HEK293T (cell line): ENCODE data around the gene TMEM98.

Experiments used
- CTCF ChIA-PET: fragments of 350-600 bp; formaldehyde crosslinking; extraction: SDS; loops from one replicate; lab custom pipeline; 2021; ENCODE audit warnings: antibody characterized with exemption, inconsistent platforms; lab: Yijun Ruan, JAX
- POLR2A ChIA-PET: fragments of 350-600 bp; formaldehyde crosslinking; extraction: SDS; loops from one replicate; lab custom pipeline; 2020; ENCODE audit warnings: antibody characterized with exemption, inconsistent platforms; lab: Yijun Ruan, JAX
- DNase-seq: peaks from one replicate; pipeline ENCODE4 v3.0.0; 2012; ENCODE audit warnings: mixed read lengths; ENCODE audit errors: extremely low spot score
- ARNT ChIP-seq: fragments of 450-650 bp; IDR thresholded peaks from 2 replicates; pipeline ENCODE4 v1.6.1; 2017; ENCODE audit warnings: mild to moderate bottlenecking
- BHLHE40 ChIP-seq: fragments of 450-650 bp; IDR thresholded peaks from 2 replicates; pipeline ENCODE4 v1.6.1; 2016; ENCODE audit warnings: mild to moderate bottlenecking, moderate library complexity, borderline replicate concordance
- CTBP1 ChIP-seq: fragments of 450-650 bp; IDR thresholded peaks from 2 replicates; pipeline ENCODE4 v1.6.1; 2016; ENCODE audit warnings: borderline replicate concordance
- ELF4 ChIP-seq: fragments of 450-650 bp; IDR thresholded peaks from 2 replicates; pipeline ENCODE4 v1.6.1; 2017; ENCODE audit warnings: antibody characterized with exemption
- FOXA1 ChIP-seq: fragments of 450-650 bp; IDR thresholded peaks from 2 replicates; pipeline ENCODE4 v1.6.1; 2016; ENCODE audit warnings: mild to moderate bottlenecking
- FOXK2 ChIP-seq: fragments of 450-650 bp; IDR thresholded peaks from 2 replicates; pipeline ENCODE4 v1.6.1; 2016; ENCODE audit warnings: mild to moderate bottlenecking
- FOXM1 ChIP-seq: fragments of 450-650 bp; IDR thresholded peaks from 2 replicates; pipeline ENCODE4 v1.6.1; 2017; ENCODE audit warnings: mild to moderate bottlenecking, borderline replicate concordance
- HDGF ChIP-seq: fragments of 450-650 bp; IDR thresholded peaks from 2 replicates; pipeline ENCODE4 v1.6.1; 2017; ENCODE audit warnings: antibody characterized with exemption, borderline replicate concordance
- L3MBTL2 ChIP-seq: fragments of 450-650 bp; conservative IDR thresholded peaks from 2 replicates; pipeline ENCODE4 v1.6.1; 2016; ENCODE audit warnings: mild to moderate bottlenecking
- LEF1 ChIP-seq: fragments of 450-650 bp; IDR thresholded peaks from 2 replicates; pipeline ENCODE4 v1.6.1; 2017; ENCODE audit warnings: mild to moderate bottlenecking, borderline replicate concordance
- NFRKB ChIP-seq: fragments of 450-650 bp; IDR thresholded peaks from 2 replicates; pipeline ENCODE4 v1.6.1; 2016; ENCODE audit warnings: mild to moderate bottlenecking, moderate library complexity
- PKNOX1 ChIP-seq: fragments of 450-650 bp; IDR thresholded peaks from 2 replicates; pipeline ENCODE4 v1.6.1; 2016
- SP1 ChIP-seq: fragments of 450-650 bp; IDR thresholded peaks from 2 replicates; pipeline ENCODE4 v1.6.1; 2017
- SUZ12 ChIP-seq: fragments of 450-650 bp; IDR thresholded peaks from 2 replicates; pipeline ENCODE4 v1.6.1; 2016; ENCODE audit warnings: mild to moderate bottlenecking
- TARDBP ChIP-seq: fragments of 450-650 bp; IDR thresholded peaks from 2 replicates; pipeline ENCODE4 v1.6.1; 2016
- ZNF384 ChIP-seq: fragments of 450-650 bp; IDR thresholded peaks from 2 replicates; pipeline ENCODE4 v1.6.1; 2016

TMEM98 gene

GRCh38 chr17:32904891-32905290, 23.1 kb upstream of the TMEM98 start:
- no peak for TF ChIP-seq CTBP1
- TF ChIP-seq SUZ12, result no peak
- TF ChIP-seq ZNF384, result no peak
- TF ChIP-seq FOXK2, result no peak
- no peak for TF ChIP-seq LEF1
- no peak for TF ChIP-seq FOXA1
- no peak for TF ChIP-seq ARNT
- no peak for TF ChIP-seq L3MBTL2
- no peak for TF ChIP-seq FOXM1
- no peak for TF ChIP-seq SP1
- no peak for TF ChIP-seq HDGF
- no peak for TF ChIP-seq PKNOX1
- TF ChIP-seq TARDBP, result no peak
- TF ChIP-seq BHLHE40, result no peak
- no peak for TF ChIP-seq NFRKB
- no peak for DNase-seq
- ChIA-PET POLR2A (no interaction called here), CTCF (interaction anchor here (0.7 to 1.0 kb wide), 2 partner anchors 28 to 135 kb away, joined by 3 to 5 read pairs; partner anchors contain the start of gene MYO1D)

DNA sequence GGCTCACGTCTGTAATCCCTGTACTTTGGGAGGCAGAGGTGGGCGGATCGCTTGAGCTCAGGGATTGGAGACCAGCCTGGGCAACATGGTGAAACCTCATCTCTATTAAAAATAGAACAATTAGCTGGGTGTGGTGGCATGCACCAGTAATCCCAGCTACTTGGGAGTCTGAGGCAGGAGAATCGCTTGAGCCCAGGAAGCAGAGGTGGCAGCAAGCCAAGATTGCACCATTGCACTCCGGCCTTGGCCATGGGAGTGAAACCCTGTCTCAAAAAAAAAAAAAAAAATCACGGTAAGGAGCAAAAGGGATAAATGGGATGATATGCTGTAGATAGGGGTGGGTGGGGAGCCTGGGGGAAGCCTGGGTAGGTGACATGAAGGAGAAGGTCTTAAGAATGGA, 20.4 kb upstream of the TMEM98 start:
- POLR2A ChIA-PET, result no interaction called here
- DNase-seq, result no peak
- CTCF ChIA-PET, result interaction anchor here (0.7 kb wide), 1 partner anchor 249 kb away, joined by 4 read pairs; no protein-coding TSS in a partner anchor
- TF ChIP-seq CTBP1 (no peak), FOXM1 (no peak), ZNF384 (no peak), FOXA1 (no peak), ELF4 (no peak), LEF1 (no peak), BHLHE40 (no peak), ARNT (no peak), L3MBTL2 (no peak), FOXK2 (no peak), SP1 (no peak), SUZ12 (no peak), NFRKB (no peak), PKNOX1 (no peak), HDGF (no peak)

DNA sequence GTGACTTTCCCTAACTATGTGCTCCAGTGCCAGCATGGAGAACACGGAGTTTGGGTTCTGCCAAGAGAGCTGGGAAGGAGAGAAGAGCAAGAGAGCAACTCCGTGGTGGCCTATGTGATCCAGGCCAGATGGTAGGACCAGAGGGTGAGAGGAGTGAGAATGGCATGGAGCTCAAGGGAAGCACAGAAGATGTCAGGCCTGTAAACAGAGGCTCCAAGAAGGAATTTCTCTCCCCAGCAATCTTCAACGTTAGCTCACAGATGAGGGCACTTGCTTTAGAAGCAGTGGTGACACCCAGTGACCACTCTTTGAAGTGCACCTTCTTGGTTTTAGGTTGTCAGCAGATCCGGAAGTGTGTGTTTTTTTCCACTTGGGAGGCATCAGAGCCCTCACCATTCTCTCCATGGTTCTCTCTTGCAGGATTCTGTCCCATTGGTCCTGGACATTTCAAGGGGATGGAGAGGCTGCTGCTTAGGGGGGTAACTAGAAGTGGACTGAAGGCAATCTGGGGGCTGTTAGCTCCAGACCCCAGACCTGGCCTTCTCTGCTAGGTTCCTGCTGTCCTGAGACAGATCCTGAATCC, 18.1 kb upstream of the TMEM98 start:
- ChIA-PET POLR2A (interaction anchor here (0.9 to 1.3 kb wide), 2 partner anchors 19 to 126 kb away, joined by 3 to 5 read pairs; no protein-coding TSS in a partner anchor), CTCF (interaction anchor here (0.6 to 1.3 kb wide), 11 partner anchors 8 to 127 kb away, joined by 3 to 16 read pairs (median 4); partner anchors contain the start of gene MYO1D)
- peak; percentile 63 for DNase-seq

GRCh38 chr17:32910769-32911168, 17.2 kb upstream of the TMEM98 start:
- DNase-seq, result no peak
- no peak for TF ChIP-seq FOXK2
- CTCF ChIA-PET, result interaction anchor here (1.1 to 1.3 kb wide), 2 partner anchors 9 to 128 kb away, joined by 3 to 16 read pairs; no protein-coding TSS in a partner anchor
- POLR2A ChIA-PET, result interaction anchor here (1.3 to 2.6 kb wide), 2 partner anchors 18 to 127 kb away, joined by 3 to 12 read pairs; partner anchors contain the start of gene TMEM98

More for the DNA sequence above, 18.1 kb upstream of the TMEM98 start:
- TF ChIP-seq NFRKB (no peak), HDGF (no peak), BHLHE40 (no peak), FOXK2 (no peak), ARNT (no peak), TARDBP (no peak), FOXA1 (no peak), FOXM1 (no peak), SP1 (no peak), PKNOX1 (no peak), ELF4 (no peak), ZNF384 (no peak), L3MBTL2 (no peak), CTBP1 (no peak), LEF1 (no peak), SUZ12 (no peak)

DNA sequence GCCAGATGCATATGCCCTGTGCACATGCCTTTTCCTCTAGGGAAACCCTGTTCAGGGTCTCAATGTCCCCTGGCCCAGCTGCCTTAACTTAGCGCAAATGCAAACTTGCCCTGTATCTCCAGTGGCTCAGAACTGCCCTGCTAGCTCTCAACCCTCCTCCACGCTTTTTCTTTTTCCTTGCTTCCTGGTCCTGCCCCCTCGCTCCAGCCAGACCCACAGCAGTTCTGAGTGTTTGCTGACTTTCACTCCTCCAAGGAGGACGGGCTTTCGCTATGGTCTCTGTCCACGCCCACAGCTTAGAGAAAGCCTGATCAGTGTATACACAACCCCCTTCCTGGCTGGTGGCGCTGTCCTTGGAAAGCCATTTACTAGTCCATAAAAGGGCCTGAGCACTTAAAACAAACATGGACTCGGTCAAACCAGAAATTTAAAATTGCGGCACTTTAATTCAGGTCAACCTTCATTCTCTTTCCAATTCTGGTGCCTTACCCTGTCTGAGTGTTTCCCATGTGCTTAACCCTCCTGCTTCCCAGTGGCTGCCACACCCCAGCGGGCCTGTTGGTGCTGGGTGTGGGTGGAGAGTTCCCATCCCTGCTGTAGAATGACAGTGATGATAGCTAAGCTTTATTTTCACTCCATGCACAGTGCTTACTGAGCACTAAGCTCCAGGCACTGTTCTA, 15.6 kb upstream of the TMEM98 start:
- ChIA-PET CTCF (interaction anchor here (0.5 to 1.5 kb wide), 6 partner anchors 17 to 130 kb away, joined by 3 to 13 read pairs (median 4); partner anchors contain the start of gene MYO1D), POLR2A (interaction anchor here (1.0 to 2.6 kb wide), 3 partner anchors 8 to 16 kb away, joined by 3 to 12 read pairs (median 3); partner anchors contain the start of gene TMEM98)
- DNase-seq, result peak; percentile 41

More for the DNA sequence above, 15.6 kb upstream of the TMEM98 start:
- TF ChIP-seq FOXM1 (no peak), ARNT (no peak), CTBP1 (no peak), PKNOX1 (no peak), HDGF (no peak), ELF4 (no peak), TARDBP (no peak), LEF1 (no peak), ZNF384 (no peak), FOXK2 (no peak), FOXA1 (no peak), BHLHE40 (no peak), SP1 (no peak), L3MBTL2 (no peak), SUZ12 (no peak), NFRKB (no peak)
